Activated CD4-positive, alpha-beta T cell treated with anti-CD3 and anti-CD28 coated beads, Interleukin-2, amount 10 ng/mL, durations not matched to agents 24 days and 14 days (primary cell): ENCODE results near the gene UST. TPM values are rescaled to one million over a fixed set of nuclear protein-coding genes. Genes with fewer than 3 reads are reported as not detected.

Experiments
- DNase-seq: peaks from one replicate; pipeline ENCODE4 v3.0.0; 2022
- H3K27ac Mint-ChIP-seq: one replicate; pipeline ENCODE4 v1.8.0; 2022; ENCODE audit warnings: mild to moderate bottlenecking, mixed read lengths
- H3K27me3 Mint-ChIP-seq: one replicate; pipeline ENCODE4 v1.8.0; 2022; ENCODE audit warnings: mixed read lengths
- H3K36me3 Mint-ChIP-seq: one replicate; pipeline ENCODE4 v1.8.0; 2022; ENCODE audit warnings: low read depth, mild to moderate bottlenecking, mixed read lengths
- H3K4me1 Mint-ChIP-seq: one replicate; pipeline ENCODE4 v1.8.0; 2021; ENCODE audit warnings: mixed read lengths
- H3K4me3 Mint-ChIP-seq: one replicate; pipeline ENCODE4 v1.8.0; 2022; ENCODE audit warnings: mild to moderate bottlenecking, moderate library complexity, mixed read lengths
- H3K9me3 Mint-ChIP-seq: one replicate; pipeline ENCODE4 v1.8.0; 2021; ENCODE audit warnings: mixed read lengths
- intact Hi-C: fragments of 100-400 bp; cut with micrococcal nuclease; formaldehyde crosslinking; loops from one replicate; pipeline ENCODE4 v1.15.1; 2023
- total RNA-seq: library from RNA; stranded (reverse); gene quantifications from 2 replicates; pipeline ENCODE4 v1.2.3, GENCODE V29; 2022

The UST gene
- total RNA-seq, 1 donor from 2014 or later: 0.70 TPM

DNA sequence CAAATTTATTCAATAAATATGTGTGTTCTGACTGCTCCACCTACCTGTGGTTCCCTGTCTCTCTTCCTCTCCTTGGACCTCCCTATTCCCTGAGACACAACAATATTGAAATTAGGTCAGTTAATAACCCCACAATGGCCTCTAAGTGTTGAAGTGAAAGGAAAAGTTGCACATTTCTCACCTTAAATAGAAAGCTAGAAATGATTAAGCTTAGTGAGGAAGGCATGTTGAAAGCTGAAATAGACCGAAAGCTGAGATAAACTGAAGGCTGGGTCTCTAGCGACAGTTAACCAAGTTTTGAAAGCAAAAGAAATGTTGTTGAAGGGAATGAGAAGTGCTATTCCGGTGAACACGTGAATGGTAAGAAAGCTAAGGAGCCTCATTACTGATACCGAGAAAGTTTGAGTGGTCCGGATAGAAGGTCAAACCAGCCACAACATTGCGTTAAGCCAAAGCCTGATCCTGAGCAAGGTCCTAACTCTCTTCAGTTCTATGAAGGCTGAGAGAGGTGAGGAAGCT is 34.1 kb downstream of the UST start:
- Mint-ChIP-seq H3K9me3 (no peaks in the 10 kb centered on the region), H3K36me3 (no peaks in the 10 kb centered on the region), H3K27me3 (peaks cover 14% of the 10 kb centered on the region), H3K4me3 (peak overlapping the region; percentile 4), H3K4me1 (peaks cover 3% of the 10 kb centered on the region), H3K27ac (no peak overlapping the region)
- no peak for DNase-seq
- intact Hi-C loops: loop anchor here (2.0 kb wide), 1 partner anchor 20 kb away; no protein-coding TSS in a partner anchor

DNA sequence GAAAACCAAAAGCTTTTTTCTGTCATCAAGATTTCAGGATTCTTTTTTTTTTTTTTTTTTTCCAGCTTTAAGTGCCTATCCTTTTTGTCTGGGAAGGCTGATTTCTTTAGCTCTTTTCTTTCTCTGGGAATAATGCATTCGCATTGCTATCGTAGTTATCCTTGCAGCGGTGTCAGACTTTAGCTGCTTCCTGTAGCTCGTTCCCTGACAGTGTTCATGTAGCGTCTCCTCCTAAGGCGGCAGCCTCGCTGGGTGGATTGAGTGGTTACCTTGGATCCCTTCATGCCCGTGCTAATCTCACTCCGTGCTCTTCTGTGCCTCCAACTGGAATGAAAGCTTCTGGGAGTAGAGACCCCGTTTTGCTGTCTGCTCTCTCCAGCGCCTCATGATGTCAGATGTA is 43.1 kb downstream of the UST start:
- H3K27me3 Mint-ChIP-seq: peaks cover 13% of the 10 kb centered on the region
- H3K9me3 Mint-ChIP-seq: peaks cover 3% of the 10 kb centered on the region
- no peaks in the 10 kb centered on the region for H3K36me3 Mint-ChIP-seq
- intact Hi-C loops: no loop called here
- DNase-seq: no peak
- H3K27ac Mint-ChIP-seq: no peak overlapping the region
- H3K4me1 Mint-ChIP-seq: no peaks in the 10 kb centered on the region
- H3K4me3 Mint-ChIP-seq: no peak overlapping the region

DNA sequence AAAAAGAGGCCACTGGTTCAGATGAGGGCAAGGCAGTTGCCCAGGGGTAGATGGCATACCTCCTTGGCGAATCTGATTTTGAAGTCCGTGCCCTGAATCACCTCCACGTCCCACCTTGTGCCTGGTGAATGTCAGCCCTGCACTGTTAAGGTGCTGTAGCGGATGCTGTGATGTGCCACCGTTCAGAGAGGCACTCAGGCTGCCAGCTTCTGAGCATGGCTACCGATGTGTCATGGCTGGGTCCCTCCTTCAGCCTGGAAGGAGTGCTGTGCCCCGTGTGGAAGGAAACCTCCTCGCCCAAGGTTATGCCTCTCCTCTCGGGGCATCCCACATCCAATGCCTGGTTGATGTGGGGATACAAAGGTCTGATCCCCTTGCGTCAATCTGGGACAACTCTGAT is 43.6 kb downstream of the UST start:
- Mint-ChIP-seq H3K9me3 (peaks cover 3% of the 10 kb centered on the region), H3K36me3 (no peaks in the 10 kb centered on the region)

DNA sequence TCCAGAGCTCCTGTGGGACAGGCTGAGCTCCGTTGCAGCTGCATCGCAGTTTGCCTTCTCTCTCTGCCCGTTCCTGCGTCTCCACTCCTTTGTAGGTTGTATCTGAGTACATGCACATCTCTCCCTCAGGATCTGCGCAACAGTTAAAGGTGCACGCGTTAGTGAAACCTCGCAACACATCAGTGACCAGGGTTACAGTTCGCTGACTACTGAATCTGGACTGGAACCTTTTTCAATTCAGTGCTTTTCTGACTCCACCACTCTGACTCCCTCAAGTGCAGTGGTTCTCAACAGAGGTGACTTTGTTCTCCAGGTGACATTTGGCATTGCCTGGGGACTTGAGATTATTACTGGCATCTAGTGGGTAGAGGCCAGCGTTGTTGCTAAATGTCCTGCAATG is 44.0 kb downstream of the UST start:
- H3K27ac Mint-ChIP-seq: no peak overlapping the region
- peaks cover 3% of the 10 kb centered on the region for H3K9me3 Mint-ChIP-seq
- H3K4me1 Mint-ChIP-seq: no peaks in the 10 kb centered on the region
- peaks cover 13% of the 10 kb centered on the region for H3K27me3 Mint-ChIP-seq
- intact Hi-C loops: no loop called here
- no peaks in the 10 kb centered on the region for H3K36me3 Mint-ChIP-seq
- no peak for DNase-seq
- no peak overlapping the region for H3K4me3 Mint-ChIP-seq

More for the DNA sequence above, 43.6 kb downstream of the UST start:
- DNase-seq: no peak
- Mint-ChIP-seq H3K4me3 (no peak overlapping the region), H3K4me1 (no peaks in the 10 kb centered on the region), H3K27me3 (peaks cover 13% of the 10 kb centered on the region), H3K27ac (no peak overlapping the region)
- intact Hi-C loops: no loop called here

DNA sequence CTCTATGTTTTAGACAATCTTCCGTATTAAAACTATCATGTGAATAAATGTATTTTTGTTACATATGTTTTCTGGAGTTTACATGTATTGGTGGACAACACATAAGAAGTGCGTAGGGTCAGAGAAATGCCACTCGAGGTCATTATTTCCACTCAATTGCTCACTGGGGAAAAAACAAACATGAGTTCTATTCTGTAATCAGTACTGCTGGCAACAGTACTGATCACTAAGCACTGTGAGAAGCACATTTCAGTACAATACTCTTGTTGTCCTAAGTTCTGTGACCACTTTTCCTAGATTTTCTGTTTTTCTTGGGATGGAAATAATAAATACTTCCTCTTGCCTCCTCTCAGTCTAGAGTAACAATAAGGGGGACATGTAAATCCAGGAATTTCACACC is 44.5 kb downstream of the UST start:
- intact Hi-C loops: no loop called here
- H3K4me3 Mint-ChIP-seq: no peak overlapping the region

DNA sequence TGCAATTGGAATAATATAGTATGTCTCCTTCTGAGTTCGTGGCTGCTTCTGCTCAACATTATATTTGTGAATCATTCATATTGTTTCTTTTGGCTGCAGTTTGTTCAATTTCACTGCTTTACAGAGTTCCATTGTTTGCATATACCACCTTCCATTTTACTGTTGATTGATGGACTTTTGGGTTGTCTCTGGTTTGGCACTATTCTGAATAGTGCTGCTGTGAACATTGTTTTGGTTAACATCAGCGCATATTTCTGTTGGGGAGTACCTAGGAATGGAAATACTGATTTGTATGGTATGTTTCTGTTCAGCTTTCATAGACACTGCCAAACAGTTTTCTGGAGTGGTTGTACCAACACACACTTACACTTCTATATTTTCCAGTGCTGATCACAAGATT is 46.9 kb downstream of the UST start:
- Mint-ChIP-seq H3K27ac (no peak overlapping the region), H3K36me3 (no peaks in the 10 kb centered on the region), H3K27me3 (peaks cover 11% of the 10 kb centered on the region), H3K4me3 (no peak overlapping the region), H3K9me3 (peaks cover 3% of the 10 kb centered on the region), H3K4me1 (no peaks in the 10 kb centered on the region)
- intact Hi-C loops: no loop called here
- no peak for DNase-seq

More for the DNA sequence above, 44.5 kb downstream of the UST start:
- H3K9me3 Mint-ChIP-seq: peaks cover 3% of the 10 kb centered on the region
- no peak for DNase-seq
- no peaks in the 10 kb centered on the region for H3K4me1 Mint-ChIP-seq
- H3K27ac Mint-ChIP-seq: no peak overlapping the region
- H3K36me3 Mint-ChIP-seq: no peaks in the 10 kb centered on the region
- peaks cover 13% of the 10 kb centered on the region for H3K27me3 Mint-ChIP-seq

DNA sequence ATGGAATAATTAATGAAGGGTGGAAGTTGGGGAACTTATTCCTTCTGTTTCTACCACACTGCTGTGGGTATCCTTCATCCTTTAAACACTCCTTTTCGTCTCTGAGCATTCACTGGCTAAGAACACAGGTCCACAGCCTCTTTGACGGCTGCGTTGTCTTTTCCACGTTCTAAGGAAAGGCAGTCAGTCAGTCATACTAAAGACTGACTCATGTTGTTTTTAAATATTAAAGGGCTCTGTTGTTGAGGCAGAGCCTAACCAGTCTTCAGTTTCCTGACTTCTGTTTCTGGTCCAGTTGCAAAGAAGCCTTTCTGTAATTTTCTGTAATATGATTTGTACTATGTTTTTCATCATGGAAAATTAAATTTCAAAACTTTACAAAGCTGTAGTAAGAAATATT is 48.0 kb downstream of the UST start:
- intact Hi-C loops: no loop called here
- peaks cover 3% of the 10 kb centered on the region for H3K9me3 Mint-ChIP-seq
- H3K27ac Mint-ChIP-seq: no peak overlapping the region
- H3K36me3 Mint-ChIP-seq: no peaks in the 10 kb centered on the region
- no peak for DNase-seq
- H3K4me1 Mint-ChIP-seq: no peaks in the 10 kb centered on the region
- H3K4me3 Mint-ChIP-seq: no peak overlapping the region
- H3K27me3 Mint-ChIP-seq: peaks cover 15% of the 10 kb centered on the region

DNA sequence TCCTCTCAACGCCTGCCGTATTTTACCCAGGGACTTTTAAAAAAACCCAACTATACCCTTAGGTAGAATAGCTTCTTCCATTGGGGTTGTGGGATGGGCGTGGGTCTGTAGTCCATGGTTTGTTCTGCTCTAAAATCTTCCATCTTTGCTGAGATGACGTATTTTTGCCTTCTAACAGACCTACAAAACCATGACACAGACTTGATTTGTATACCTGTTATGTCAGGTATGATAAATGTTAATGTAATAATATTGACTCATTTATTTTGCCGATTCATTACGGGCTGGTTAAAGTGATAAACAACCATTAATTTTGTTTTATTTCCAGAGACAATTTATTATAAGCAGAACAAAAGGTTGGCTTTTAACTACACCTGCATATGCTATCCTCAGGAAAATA is 48.7 kb downstream of the UST start:
- Mint-ChIP-seq H3K36me3 (no peaks in the 10 kb centered on the region), H3K9me3 (peaks cover 3% of the 10 kb centered on the region), H3K27me3 (peaks cover 17% of the 10 kb centered on the region), H3K4me3 (no peak overlapping the region), H3K27ac (no peak overlapping the region), H3K4me1 (no peaks in the 10 kb centered on the region)
- DNase-seq: no peak
- intact Hi-C loops: no loop called here

DNA sequence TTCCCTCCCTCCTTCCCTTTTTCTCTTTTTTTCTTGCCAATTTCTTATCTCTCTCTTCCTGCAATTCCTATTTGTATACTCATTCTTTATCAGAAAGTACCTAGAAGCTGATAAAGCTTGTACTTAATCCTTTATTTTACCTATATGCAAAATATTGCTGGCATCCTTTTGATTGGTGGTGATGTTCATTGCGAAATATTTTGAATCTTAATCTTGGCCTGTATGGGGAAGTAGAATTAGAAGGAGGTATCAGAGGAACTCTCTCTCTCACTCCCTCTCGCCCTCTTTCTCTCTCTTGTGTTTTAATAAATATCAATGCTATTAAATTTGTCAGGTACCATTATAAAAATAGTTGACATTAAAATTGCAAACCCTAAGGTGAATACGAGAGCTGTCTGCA is 52.8 kb downstream of the UST start:
- intact Hi-C loops: no loop called here
- Mint-ChIP-seq H3K36me3 (no peaks in the 10 kb centered on the region), H3K9me3 (no peaks in the 10 kb centered on the region), H3K4me1 (no peaks in the 10 kb centered on the region), H3K27me3 (peaks cover 17% of the 10 kb centered on the region), H3K27ac (no peak overlapping the region), H3K4me3 (no peak overlapping the region)
- DNase-seq: no peak

DNA sequence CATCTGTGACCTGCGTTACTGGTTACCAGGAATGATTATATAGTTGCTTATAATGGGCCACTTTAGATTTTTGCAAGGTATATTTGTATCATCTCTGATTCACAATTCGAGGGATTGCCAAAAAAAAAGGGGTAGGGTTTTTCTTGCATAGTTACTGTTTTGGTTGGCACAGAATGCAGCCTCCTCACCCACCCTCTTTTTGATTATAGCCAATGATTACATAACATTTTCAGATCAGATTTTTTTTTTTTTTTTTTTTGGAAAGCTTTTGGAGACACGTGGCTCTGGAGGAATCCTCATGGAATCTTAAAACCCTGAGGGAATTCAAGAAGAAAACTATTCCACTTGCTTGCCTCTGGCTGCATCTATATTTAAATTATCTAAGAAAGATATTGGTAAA is 53.7 kb downstream of the UST start:
- peaks cover 20% of the 10 kb centered on the region for H3K27me3 Mint-ChIP-seq
- no peak overlapping the region for H3K27ac Mint-ChIP-seq
- no peak for DNase-seq

DNA sequence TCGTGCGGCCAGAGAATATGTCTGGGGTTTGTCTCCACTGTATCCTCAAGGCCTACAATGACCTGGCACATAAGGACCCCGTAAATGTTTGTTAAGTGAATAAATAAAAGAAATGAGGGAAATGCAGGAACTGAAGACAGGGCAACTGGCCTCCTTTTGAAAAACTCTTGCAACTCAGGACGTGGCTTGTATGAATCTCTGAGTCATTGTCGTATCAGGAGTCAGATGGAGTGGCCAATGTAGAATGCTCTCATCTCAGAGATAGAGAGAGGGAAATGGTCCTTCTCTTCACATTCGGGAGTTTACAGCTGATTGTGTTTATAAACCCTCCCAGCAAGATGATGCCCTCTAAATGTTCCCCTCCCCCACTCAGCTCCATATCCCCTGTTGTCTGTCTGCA is 57.1 kb downstream of the UST start:
- H3K36me3 Mint-ChIP-seq: no peaks in the 10 kb centered on the region
- no peak overlapping the region for H3K27ac Mint-ChIP-seq
- no peaks in the 10 kb centered on the region for H3K9me3 Mint-ChIP-seq
- intact Hi-C loops: no loop called here
- H3K4me3 Mint-ChIP-seq: no peak overlapping the region
- H3K27me3 Mint-ChIP-seq: peaks cover 16% of the 10 kb centered on the region
- DNase-seq: no peak
- no peaks in the 10 kb centered on the region for H3K4me1 Mint-ChIP-seq

More for the DNA sequence above, 53.7 kb downstream of the UST start:
- intact Hi-C loops: no loop called here
- H3K4me1 Mint-ChIP-seq: no peaks in the 10 kb centered on the region
- no peaks in the 10 kb centered on the region for H3K36me3 Mint-ChIP-seq
- no peak overlapping the region for H3K4me3 Mint-ChIP-seq
- no peaks in the 10 kb centered on the region for H3K9me3 Mint-ChIP-seq

DNA sequence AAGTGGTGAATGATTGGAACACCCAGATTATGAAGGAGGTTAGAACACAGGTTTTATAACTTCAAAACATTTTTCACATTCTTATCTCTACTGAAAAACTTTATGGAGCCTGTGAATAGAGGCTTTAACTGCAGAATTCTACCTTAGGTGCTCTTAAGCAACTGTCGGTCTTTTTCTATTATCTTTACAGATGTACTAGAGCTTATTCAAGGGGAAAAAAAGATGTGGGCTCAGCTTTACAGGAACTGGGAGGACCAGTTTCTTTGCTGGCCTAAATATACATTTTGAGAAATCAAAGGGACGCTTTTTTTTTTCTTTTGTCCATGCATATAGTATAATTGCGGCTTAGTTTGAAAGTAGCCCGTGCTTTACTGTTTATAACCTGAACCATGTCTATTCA is 58.9 kb downstream of the UST start:
- Mint-ChIP-seq H3K27ac (no peak overlapping the region), H3K27me3 (peaks cover 7% of the 10 kb centered on the region), H3K36me3 (no peaks in the 10 kb centered on the region), H3K4me3 (no peak overlapping the region), H3K9me3 (no peaks in the 10 kb centered on the region), H3K4me1 (no peaks in the 10 kb centered on the region)
- intact Hi-C loops: no loop called here
- DNase-seq: no peak

DNA sequence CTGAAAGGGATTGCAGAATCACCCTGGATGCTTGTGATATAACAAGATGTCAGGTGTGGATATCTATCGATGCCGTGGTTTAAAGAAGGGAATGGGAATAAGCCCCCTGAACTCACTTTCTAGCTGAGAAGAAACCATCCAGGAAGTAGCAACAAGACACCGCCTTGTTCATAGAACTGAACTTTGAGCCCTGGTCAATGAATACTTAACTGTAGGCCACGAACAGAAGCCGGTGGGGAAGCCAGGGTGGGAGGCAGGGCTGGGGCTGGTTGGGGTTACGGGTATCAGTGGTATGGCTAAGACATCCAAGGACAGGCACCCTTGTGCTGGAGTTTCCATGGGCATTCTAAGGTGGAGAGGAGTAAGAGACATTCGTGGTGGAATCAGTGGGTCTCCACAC is 61.0 kb downstream of the UST start:
- intact Hi-C loops: no loop called here

DNA sequence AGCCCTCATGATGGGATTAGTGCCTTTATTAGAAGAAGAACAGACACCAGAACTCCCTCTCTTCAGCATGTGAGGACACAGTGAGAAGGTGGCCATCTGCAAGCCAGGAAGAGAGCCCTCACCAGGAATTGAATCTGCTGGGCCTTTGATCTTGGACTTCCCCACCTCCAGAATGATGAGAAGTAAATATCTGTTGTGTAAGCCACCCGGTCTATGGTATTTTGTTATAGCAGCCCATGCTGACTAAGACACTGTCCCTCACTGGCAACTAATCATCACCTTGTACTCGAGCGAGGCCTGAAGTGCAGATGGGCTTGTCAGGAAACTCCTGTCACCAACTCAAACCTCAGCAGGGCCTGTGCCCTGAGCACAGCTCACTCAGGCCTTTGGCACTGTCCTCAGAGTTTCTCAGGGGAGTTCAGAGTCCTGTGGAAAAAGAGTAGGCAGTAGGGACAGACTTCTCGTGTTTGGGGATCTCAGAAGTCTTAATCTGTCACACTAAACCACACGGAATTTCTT is 62.0 kb downstream of the UST start:
- H3K36me3 Mint-ChIP-seq: no peaks in the 10 kb centered on the region
- intact Hi-C loops: no loop called here

More for the DNA sequence above, 61.0 kb downstream of the UST start:
- H3K4me1 Mint-ChIP-seq: no peaks in the 10 kb centered on the region
- no peaks in the 10 kb centered on the region for H3K9me3 Mint-ChIP-seq
- DNase-seq: no peak
- no peak overlapping the region for H3K27ac Mint-ChIP-seq
- no peak overlapping the region for H3K4me3 Mint-ChIP-seq
- H3K27me3 Mint-ChIP-seq: peaks cover 5% of the 10 kb centered on the region
- no peaks in the 10 kb centered on the region for H3K36me3 Mint-ChIP-seq

DNA sequence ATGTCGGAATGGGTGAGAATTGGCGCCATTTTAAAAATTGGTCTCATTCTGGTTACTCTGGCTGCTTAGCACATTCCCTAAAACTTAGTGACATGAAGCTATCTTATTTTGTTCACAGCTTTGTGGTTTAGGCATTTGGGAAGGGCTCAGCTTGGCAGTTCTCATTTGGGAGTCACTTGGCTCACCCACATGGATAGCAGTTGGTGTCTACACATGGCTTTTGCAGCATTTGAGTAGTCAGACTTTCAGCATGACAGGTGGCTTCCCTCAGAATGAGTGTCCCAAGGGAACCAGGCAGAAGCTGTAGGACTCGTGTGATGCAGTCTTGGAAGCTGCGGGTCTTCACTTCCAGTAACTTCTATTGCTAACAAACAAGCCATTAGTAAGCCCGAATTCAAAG is 64.6 kb downstream of the UST start:
- Mint-ChIP-seq H3K4me1 (no peaks in the 10 kb centered on the region), H3K27ac (no peak overlapping the region), H3K9me3 (peaks cover 5% of the 10 kb centered on the region), H3K27me3 (no peaks in the 10 kb centered on the region), H3K36me3 (no peaks in the 10 kb centered on the region), H3K4me3 (no peak overlapping the region)
- intact Hi-C loops: no loop called here
- DNase-seq: no peak

More for the DNA sequence above, 62.0 kb downstream of the UST start:
- H3K9me3 Mint-ChIP-seq: no peaks in the 10 kb centered on the region
- peaks cover 5% of the 10 kb centered on the region for H3K27me3 Mint-ChIP-seq
- DNase-seq: no peak
- no peaks in the 10 kb centered on the region for H3K4me1 Mint-ChIP-seq
- H3K4me3 Mint-ChIP-seq: no peak overlapping the region
- H3K27ac Mint-ChIP-seq: no peak overlapping the region
